ENCODE data around the gene ACVR2B. TPM values are rescaled to one million over a fixed set of nuclear protein-coding genes. Genes with fewer than 3 reads are reported as not detected.

Gene ACVR2B
- total and polyA plus RNA-seq, 10 of the 15 experiments (the other 5 are each of a cell fraction or from before 2014, with no cell fraction given): 0.27 to 2.9 (median 1.0) TPM

GRCh38 chr3:38490281-38491030 lies 36.8 kb downstream of the ACVR2B start:
- TF ChIP-seq CEBPB (IDR thresholded peaks at IDR 0.05; ENCODE audit: borderline replicate concordance in 1 of 2, low read depth in 2 of 2, low read length in 2 of 2) (no peak), HDAC6 (IDR thresholded peaks at IDR 0.05; ENCODE audit: unreplicated experiment) (no peak), ATF3 (IDR thresholded peaks at IDR 0.05; ENCODE audit: borderline replicate concordance, extremely low read depth, low read depth, low read length) (no peak)
- SMC1A ChIA-PET (ENCODE audit: uncharacterized antibody, unreplicated experiment): interaction anchor here (2.8 kb wide), 1 partner anchor 10 kb away, joined by 6 read pairs; no protein-coding TSS in a partner anchor
- POLR2A ChIA-PET: interaction anchor here (0.5 kb wide), 1 partner anchor 219 kb away, joined by 4 read pairs; no protein-coding TSS in a partner anchor
- ATAC-seq (no peak), DNase-seq (ENCODE audit: low read depth, low spot score) (no peak), FAIRE-seq (no peak)
- Histone ChIP-seq H2AFZ (ENCODE audit: control insufficient read depth, low read depth, low read length) (no peak overlapping the region), H3K36me3 (ENCODE audit: control insufficient read depth in 2 of 2, insufficient read depth in 2 of 2, low read length in 1 of 2) (no peaks in the 10 kb centered on the region), H3K79me2 (ENCODE audit: control insufficient read depth, insufficient read depth, low read length) (no peaks in the 10 kb centered on the region), H3K27me3 (replicated peaks in 1 of 2; ENCODE audit: control insufficient read depth in 2 of 2, insufficient read depth in 2 of 2, low read length in 1 of 2) (no peaks in the 10 kb centered on the region), H4K20me1 (ENCODE audit: control insufficient read depth, insufficient read depth) (no peaks in the 10 kb centered on the region), H3K4me3 (no peak overlapping the region), H3K4me1 (ENCODE audit: control insufficient read depth, insufficient read depth, low read length) (peaks cover 9% of the 10 kb centered on the region), H3K9ac (ENCODE audit: control insufficient read depth, insufficient read depth, low read length) (no peak overlapping the region), H3K27ac (ENCODE audit: control insufficient read depth, insufficient read depth) (no peak overlapping the region), H3K4me2 (ENCODE audit: control insufficient read depth, insufficient read depth) (no peak overlapping the region), H3K9me3 (replicated peaks; ENCODE audit: control insufficient read depth, insufficient read depth, low read length) (no peaks in the 10 kb centered on the region)
- intact Hi-C loops (cut with micrococcal nuclease; ENCODE audit: unreplicated experiment) (loop anchor here (10.0 kb wide), 1 partner anchor 164 kb away; no protein-coding TSS in a partner anchor), in situ Hi-C loops (cut with MboI) (no loop called here)
- 85% methylated on average over 11 of the region's 11 CpGs for WGBS (ENCODE audit: insufficient coverage, insufficient replicate concordance, low lambda C conversion rate, missing lambda C conversion rate)
- no TSS peak for BruUV-seq (replicated peaks)
- RAD21 ChIA-PET (ENCODE audit: unreplicated experiment): no interaction called here
- CTCF ChIA-PET: interaction anchor here (1.1 to 1.4 kb wide), 3 partner anchors 10 to 31 kb away, joined by 3 to 8 read pairs (median 5); no protein-coding TSS in a partner anchor

- ChIA-PET SMC1A (ENCODE audit: uncharacterized antibody, unreplicated experiment) (interaction anchor here (2.8 kb wide), 1 partner anchor 11 kb away, joined by 6 read pairs; no protein-coding TSS in a partner anchor), RAD21 (ENCODE audit: unreplicated experiment) (no interaction called here), CTCF (interaction anchor here (1.4 to 2.6 kb wide), 3 partner anchors 28 to 509 kb away, joined by 3 to 12 read pairs (median 6); no protein-coding TSS in a partner anchor), POLR2A (no interaction called here)
- no peaks in the 10 kb centered on the region for H3K9me3 ChIP-seq (replicated peaks; ENCODE audit: control insufficient read depth, insufficient read depth, low read length)
- no peak overlapping the region for H3K9ac ChIP-seq (ENCODE audit: control insufficient read depth, insufficient read depth, low read length)
- no peaks in the 10 kb centered on the region for H3K36me3 ChIP-seq (ENCODE audit: control insufficient read depth in 2 of 2, insufficient read depth in 2 of 2, low read length in 1 of 2)
- no peak overlapping the region for H3K4me3 ChIP-seq
- no peak overlapping the region for H2AFZ ChIP-seq (ENCODE audit: control insufficient read depth, low read depth, low read length)
- H3K27ac ChIP-seq (ENCODE audit: control insufficient read depth, insufficient read depth): no peak overlapping the region
- H3K4me2 ChIP-seq (ENCODE audit: control insufficient read depth, insufficient read depth): no peak overlapping the region
- BruUV-seq (replicated peaks): no TSS peak
- FAIRE-seq: no peak
- intact Hi-C loops (cut with micrococcal nuclease; ENCODE audit: unreplicated experiment): loop anchor here (10.0 kb wide), 1 partner anchor 164 kb away; no protein-coding TSS in a partner anchor
- DNase-seq (ENCODE audit: low read depth, low spot score): no peak
- H4K20me1 ChIP-seq (ENCODE audit: control insufficient read depth, insufficient read depth): no peaks in the 10 kb centered on the region
- in situ Hi-C loops (cut with MboI): no loop called here
- H3K79me2 ChIP-seq (ENCODE audit: control insufficient read depth, insufficient read depth, low read length): no peaks in the 10 kb centered on the region
- 96% methylated on average over 6 of the region's 6 CpGs for WGBS (ENCODE audit: insufficient coverage, insufficient replicate concordance, low lambda C conversion rate, missing lambda C conversion rate)
- H3K27me3 ChIP-seq (replicated peaks in 1 of 2; ENCODE audit: control insufficient read depth in 2 of 2, insufficient read depth in 2 of 2, low read length in 1 of 2): no peaks in the 10 kb centered on the region
- no peak for ATAC-seq
- peaks cover 9% of the 10 kb centered on the region for H3K4me1 ChIP-seq (ENCODE audit: control insufficient read depth, insufficient read depth, low read length)
- no peak for TF ChIP-seq NFYA (IDR thresholded peaks at IDR 0.05; ENCODE audit: borderline replicate concordance, low read depth, low read length)
- TF ChIP-seq MXI1 (IDR thresholded peaks at IDR 0.05; ENCODE audit: low read depth, low read length): no peak
- TF ChIP-seq CHD1 (IDR thresholded peaks at IDR 0.05; ENCODE audit: low read depth, low read length): no peak
- no peak for TF ChIP-seq SMC3 (IDR thresholded peaks at IDR 0.05; ENCODE audit: borderline replicate concordance, low read length)
- no peak for TF ChIP-seq TBL1XR1 (IDR thresholded peaks at IDR 0.05; ENCODE audit: low read depth, low read length)
- no peak for TF ChIP-seq RAD51 (IDR thresholded peaks at IDR 0.05)
- no peak for TF ChIP-seq RELB (IDR thresholded peaks at IDR 0.05; ENCODE audit: low read depth)
- no peak for TF ChIP-seq HDAC2 (IDR thresholded peaks at IDR 0.05)
- TF ChIP-seq SMAD5 (IDR thresholded peaks at IDR 0.05; ENCODE audit: low read depth): no peak
- no peak for TF ChIP-seq ATF3 (IDR thresholded peaks at IDR 0.05; ENCODE audit: borderline replicate concordance, extremely low read depth, low read depth, low read length)
- TF ChIP-seq TARDBP (IDR thresholded peaks at IDR 0.05; ENCODE audit: borderline replicate concordance): no peak
- TF ChIP-seq BMI1 (IDR thresholded peaks at IDR 0.05; ENCODE audit: borderline replicate concordance): no peak
- no peak for TF ChIP-seq MYB (IDR thresholded peaks at IDR 0.05; ENCODE audit: borderline replicate concordance, low read depth, low read length)
These were observed 37.5 kb downstream of the ACVR2B start for GRCh38 chr3:38491215-38491614.
